ENCODE measurements around the gene TJP2.

The TJP2 gene

GRCh38 chr9:69283003-69283402, 108.9 kb downstream of the TJP2 start:
- H3K27ac ChIP-seq: no peak overlapping the region
- no peak for TF ChIP-seq CTCF (conservative IDR thresholded peaks at IDR 0.05)
- no peak for TF ChIP-seq ZFX (IDR thresholded peaks at IDR 0.05)

- no peak overlapping the region for H3K27ac ChIP-seq
- no peak for TF ChIP-seq ZFX (IDR thresholded peaks at IDR 0.05)
- peak; percentile 39 for TF ChIP-seq CTCF (conservative IDR thresholded peaks at IDR 0.05)
These were observed 118.0 kb downstream of the TJP2 start for GRCh38 chr9:69292078-69292477.

DNA sequence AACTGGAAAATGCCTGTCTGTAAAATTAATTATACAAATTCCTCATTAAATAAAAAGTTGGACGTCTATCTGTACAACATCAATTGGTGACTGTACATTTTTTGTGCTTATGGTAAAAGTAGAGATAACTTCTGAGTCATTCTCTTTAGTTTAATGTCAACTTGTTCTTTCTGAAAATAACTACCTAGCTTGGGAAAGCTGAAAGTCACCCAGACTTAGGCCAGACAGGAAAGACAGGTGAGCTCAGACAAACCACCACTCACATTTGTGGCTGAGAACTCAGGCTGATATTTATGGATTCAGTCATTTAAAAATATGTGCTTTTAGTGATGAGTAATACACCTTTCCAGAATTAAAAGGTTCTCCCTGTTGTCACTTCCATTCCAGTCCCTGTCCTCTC, 119.1 kb downstream of the TJP2 start:
- TF ChIP-seq CTCF (conservative IDR thresholded peaks at IDR 0.05) (no peak), ZFX (IDR thresholded peaks at IDR 0.05) (no peak)
- no peak overlapping the region for H3K27ac ChIP-seq

- TF ChIP-seq CTCF (conservative IDR thresholded peaks at IDR 0.05): no peak
- no peak overlapping the region for H3K27ac ChIP-seq
These were observed 121.9 kb downstream of the TJP2 start for GRCh38 chr9:69295872-69296552.

- no peak overlapping the region for H3K27ac ChIP-seq
- TF ChIP-seq CTCF (conservative IDR thresholded peaks at IDR 0.05): no peak
- TF ChIP-seq ZFX (IDR thresholded peaks at IDR 0.05): no peak
These were observed 123.4 kb downstream of the TJP2 start for GRCh38 chr9:69297300-69297980.

DNA sequence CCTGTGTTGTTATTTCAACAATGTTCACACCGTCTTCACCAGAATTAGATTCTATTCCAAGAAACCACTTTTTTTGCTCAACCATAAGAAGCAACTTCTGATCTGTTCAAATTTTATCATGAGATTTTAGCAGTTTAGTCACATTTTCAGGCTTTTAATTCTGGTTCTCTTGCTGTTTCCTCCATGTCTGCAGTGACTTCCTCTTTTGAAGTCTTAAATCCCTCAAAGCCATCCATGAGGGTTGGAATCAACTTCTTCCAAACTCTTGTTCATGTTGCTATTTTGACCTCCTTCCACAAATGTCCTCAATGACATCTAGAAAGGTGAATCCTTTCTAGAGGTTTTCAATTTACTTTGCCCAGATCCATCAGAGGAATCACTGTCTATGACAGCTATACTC, 125.2 kb downstream of the TJP2 start:
- TF ChIP-seq ZFX (IDR thresholded peaks at IDR 0.05) (no peak), CTCF (conservative IDR thresholded peaks at IDR 0.05) (no peak)

GRCh38 chr9:69299826-69300225, 125.7 kb downstream of the TJP2 start:
- no peak for TF ChIP-seq ZFX (IDR thresholded peaks at IDR 0.05)
- TF ChIP-seq CTCF (conservative IDR thresholded peaks at IDR 0.05): no peak
- H3K27ac ChIP-seq: no peak overlapping the region

More for the DNA sequence above, 125.2 kb downstream of the TJP2 start:
- H3K27ac ChIP-seq: no peak overlapping the region
